Gastroesophageal sphincter (tissue), 3 donors: ENCODE results near the gene OR52N5.

Source experiments
- EP300 ChIP-seq: sonication (generic); formaldehyde crosslinking; IDR thresholded peaks from one replicate; pipeline ENCODE4 v1.6.1; 2017; ENCODE audit warnings: antibody characterized with exemption, mild to moderate bottlenecking
- POLR2A ChIP-seq, 2 donors: fragments of 450-650 bp; IDR thresholded peaks; one replicate each; pipeline ENCODE4 v1.6.1; 2017; ENCODE audit warnings: antibody characterized with exemption in 2 of 2, mild to moderate bottlenecking in 2 of 2, moderate library complexity in 1 of 2
- POLR2AphosphoS5 ChIP-seq: sonication (generic); formaldehyde crosslinking; IDR thresholded peaks from one replicate; pipeline ENCODE4 v1.6.1; 2017; ENCODE audit warnings: antibody characterized with exemption
- TF ChIP-seq, protein P1 (sequence below), 4 experiments: fragments of 200-600 bp in 2 of 4; fragments of 450-650 bp in 2 of 4; sonication (generic) in 1 of 4; IDR thresholded peaks; one replicate each; pipeline ENCODE4 v1.5.1; 2017 to 2019; ENCODE audit warnings: antibody characterized with exemption in 4 of 4, mild to moderate bottlenecking in 2 of 4, moderate library complexity in 2 of 4

DNA sequence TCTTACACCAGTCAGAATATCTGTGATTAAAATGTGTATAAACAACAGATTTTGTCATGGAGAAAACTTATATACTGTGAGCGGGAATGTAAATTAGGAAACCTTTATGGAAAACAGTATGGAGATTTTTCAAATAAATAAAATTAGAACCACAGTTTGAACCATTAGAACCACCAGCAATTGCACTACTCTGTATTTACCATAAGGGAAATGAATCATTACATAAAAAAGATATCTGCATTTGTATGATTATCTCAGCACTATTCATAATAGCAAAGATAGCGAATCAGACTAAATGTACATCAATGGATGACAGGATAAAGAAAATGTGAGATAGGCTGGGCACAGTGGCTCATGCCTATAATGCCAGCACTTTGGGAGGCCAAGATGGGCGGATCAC lies 36.5 kb downstream of the OR52N5 start:
- TF ChIP-seq EP300 (no peak), POLR2A (IDR thresholded peaks at IDR 0.05) (no peak), POLR2AphosphoS5 (no peak)
- TF ChIP-seq, protein P1, sequence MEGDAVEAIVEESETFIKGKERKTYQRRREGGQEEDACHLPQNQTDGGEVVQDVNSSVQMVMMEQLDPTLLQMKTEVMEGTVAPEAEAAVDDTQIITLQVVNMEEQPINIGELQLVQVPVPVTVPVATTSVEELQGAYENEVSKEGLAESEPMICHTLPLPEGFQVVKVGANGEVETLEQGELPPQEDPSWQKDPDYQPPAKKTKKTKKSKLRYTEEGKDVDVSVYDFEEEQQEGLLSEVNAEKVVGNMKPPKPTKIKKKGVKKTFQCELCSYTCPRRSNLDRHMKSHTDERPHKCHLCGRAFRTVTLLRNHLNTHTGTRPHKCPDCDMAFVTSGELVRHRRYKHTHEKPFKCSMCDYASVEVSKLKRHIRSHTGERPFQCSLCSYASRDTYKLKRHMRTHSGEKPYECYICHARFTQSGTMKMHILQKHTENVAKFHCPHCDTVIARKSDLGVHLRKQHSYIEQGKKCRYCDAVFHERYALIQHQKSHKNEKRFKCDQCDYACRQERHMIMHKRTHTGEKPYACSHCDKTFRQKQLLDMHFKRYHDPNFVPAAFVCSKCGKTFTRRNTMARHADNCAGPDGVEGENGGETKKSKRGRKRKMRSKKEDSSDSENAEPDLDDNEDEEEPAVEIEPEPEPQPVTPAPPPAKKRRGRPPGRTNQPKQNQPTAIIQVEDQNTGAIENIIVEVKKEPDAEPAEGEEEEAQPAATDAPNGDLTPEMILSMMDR (IDR thresholded peaks at IDR 0.05): no peak
